Measurements from ENCODE around the gene SYAP1. TPM values are rescaled to one million over a fixed set of nuclear protein-coding genes. Genes with fewer than 3 reads are reported as not detected.
A peak's percentile ranks its signal among the peaks of the same experiment; 100 is the strongest.
"Not testable (repeated sequence)": the region's sequence is repeated elsewhere in the genome, so short reads cannot be mapped to it uniquely, and the experiment has no call there.

Gene SYAP1
- total RNA-seq, 1 donor from 2014 or later: 12.0 TPM

- no peaks in the 10 kb centered on the region for H3K4me1 ChIP-seq (ENCODE audit: control insufficient read depth in 3 of 3, insufficient read depth in 3 of 3, low read length in 3 of 3)
- no peaks in the 10 kb centered on the region for H3K27me3 ChIP-seq (ENCODE audit: control insufficient read depth in 3 of 3, insufficient read depth in 3 of 3, low read length in 3 of 3)
- peaks cover 0 to under 1% (median 0%) of the 10 kb centered on the region in 3 donors for H3K36me3 ChIP-seq (ENCODE audit: control insufficient read depth in 3 of 3, insufficient read depth in 3 of 3, low read length in 3 of 3)
- H3K27ac ChIP-seq (ENCODE audit: low read depth, low read length): no peak overlapping the region
- H3K4me3 ChIP-seq (ENCODE audit: low read length in 3 of 3): no peak overlapping the region
- no peaks in the 10 kb centered on the region for H3K9me3 ChIP-seq (ENCODE audit: control insufficient read depth in 3 of 3, low read length in 3 of 3)
- no peak overlapping the region for H3K9ac ChIP-seq (ENCODE audit: low read depth in 1 of 3, low read length in 3 of 3)
Measured at GRCh38 chrX:16702700-16703599, 16.5 kb upstream of the SYAP1 start.

DNA sequence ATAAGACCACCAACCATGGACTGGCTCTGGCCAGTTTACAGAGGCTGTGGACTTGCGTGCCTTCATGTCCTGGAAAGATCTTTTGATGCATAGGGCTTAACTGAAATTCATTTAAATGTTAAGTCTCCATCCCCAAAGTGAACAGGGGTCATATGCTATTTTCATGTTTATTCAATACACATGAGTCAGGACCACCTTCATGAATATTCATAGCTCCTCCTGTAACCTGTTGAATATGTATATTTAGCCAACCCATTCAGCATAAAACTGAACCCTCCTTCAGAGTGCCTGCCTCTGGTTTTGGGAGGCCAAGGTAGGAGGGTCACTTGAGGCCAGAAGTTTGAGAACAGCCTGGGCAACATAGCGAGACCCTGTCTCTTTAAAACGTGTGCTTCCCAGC, 14.0 kb upstream of the SYAP1 start:
- no peaks in the 10 kb centered on the region for H3K27me3 ChIP-seq (ENCODE audit: control insufficient read depth in 3 of 3, insufficient read depth in 3 of 3, low read length in 3 of 3)
- no peak overlapping the region for H3K9ac ChIP-seq (ENCODE audit: low read depth in 1 of 3, low read length in 3 of 3)
- H3K27ac ChIP-seq (ENCODE audit: low read depth, low read length): no peak overlapping the region
- H3K36me3 ChIP-seq (ENCODE audit: control insufficient read depth in 3 of 3, insufficient read depth in 3 of 3, low read length in 3 of 3): no peaks in the 10 kb centered on the region
- no peak overlapping the region for H3K4me3 ChIP-seq (ENCODE audit: low read length in 3 of 3)
- H3K4me1 ChIP-seq (ENCODE audit: control insufficient read depth in 3 of 3, insufficient read depth in 3 of 3, low read length in 3 of 3): no peaks in the 10 kb centered on the region
- H3K9me3 ChIP-seq (ENCODE audit: control insufficient read depth in 3 of 3, low read length in 3 of 3): no peaks in the 10 kb centered on the region

DNA sequence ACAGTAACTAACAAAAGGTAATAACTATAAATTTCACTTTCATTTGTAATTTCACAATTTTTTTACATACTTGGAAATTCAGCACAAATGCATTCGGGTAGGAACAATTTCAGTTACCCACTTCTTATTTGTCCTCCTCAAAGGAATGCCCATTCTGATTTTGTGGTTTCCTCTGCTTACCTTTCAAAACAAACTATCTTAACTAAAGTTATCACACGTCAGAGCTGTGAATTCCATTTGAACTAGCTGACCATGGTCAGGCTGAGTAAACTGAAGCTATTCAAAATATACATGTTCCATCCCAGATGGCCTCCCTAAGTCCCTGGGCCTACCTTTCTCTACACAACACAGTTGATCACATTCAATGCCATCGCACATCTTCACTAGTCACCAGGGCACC, 11.4 kb upstream of the SYAP1 start:
- Histone ChIP-seq H3K4me3 (ENCODE audit: low read length in 3 of 3) (no peak overlapping the region), H3K9ac (ENCODE audit: low read depth in 1 of 3, low read length in 3 of 3) (no peak overlapping the region), H3K27me3 (ENCODE audit: control insufficient read depth in 3 of 3, insufficient read depth in 3 of 3, low read length in 3 of 3) (peaks cover 0 to 5% (median 0%) of the 10 kb centered on the region in 3 donors), H3K9me3 (ENCODE audit: control insufficient read depth in 3 of 3, low read length in 3 of 3) (no peaks in the 10 kb centered on the region), H3K4me1 (ENCODE audit: control insufficient read depth in 3 of 3, insufficient read depth in 3 of 3, low read length in 3 of 3) (peaks cover 0 to 4% (median 3%) of the 10 kb centered on the region in 3 donors), H3K36me3 (ENCODE audit: control insufficient read depth in 3 of 3, insufficient read depth in 3 of 3, low read length in 3 of 3) (no peaks in the 10 kb centered on the region), H3K27ac (ENCODE audit: low read depth, low read length) (no peak overlapping the region)

DNA sequence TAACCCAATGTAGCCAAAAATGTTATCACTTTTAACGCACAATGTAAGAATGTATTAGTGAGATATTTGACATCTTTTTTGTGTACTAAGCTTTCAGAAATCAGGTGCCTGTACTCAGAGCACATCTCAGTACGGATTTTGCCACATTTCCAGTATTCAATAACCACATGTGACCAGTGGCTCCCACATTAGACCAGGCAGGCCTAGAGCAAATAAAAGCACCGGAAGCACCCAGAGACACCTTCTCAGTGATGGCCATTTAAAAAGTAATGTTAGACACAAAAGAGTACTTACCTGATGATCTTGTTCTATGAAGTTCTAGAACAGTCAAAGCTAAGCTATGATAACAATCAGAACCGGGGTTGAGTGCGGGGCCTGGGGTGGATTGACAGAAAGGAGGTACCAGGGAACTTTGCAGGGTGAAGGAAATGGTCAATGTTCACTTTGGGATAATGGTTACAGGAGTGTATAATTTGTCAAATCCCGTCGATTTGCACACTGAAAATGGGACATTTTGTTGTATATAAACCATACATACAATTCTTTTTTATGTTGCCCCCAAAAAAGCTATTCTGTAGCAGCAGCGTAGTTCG, 8.1 kb upstream of the SYAP1 start:
- Histone ChIP-seq H3K4me1 (ENCODE audit: control insufficient read depth in 3 of 3, insufficient read depth in 3 of 3, low read length in 3 of 3) (peaks cover 0 to 4% (median 3%) of the 10 kb centered on the region in 3 donors), H3K36me3 (ENCODE audit: control insufficient read depth in 3 of 3, insufficient read depth in 3 of 3, low read length in 3 of 3) (no peaks in the 10 kb centered on the region), H3K27ac (ENCODE audit: low read depth, low read length) (peak overlapping the region; percentile 51), H3K9me3 (ENCODE audit: control insufficient read depth in 3 of 3, low read length in 3 of 3) (no peaks in the 10 kb centered on the region), H3K27me3 (ENCODE audit: control insufficient read depth in 3 of 3, insufficient read depth in 3 of 3, low read length in 3 of 3) (peaks cover 0 to 13% (median 0%) of the 10 kb centered on the region in 3 donors), H3K9ac (ENCODE audit: low read depth in 1 of 3, low read length in 3 of 3) (peak overlapping the region; percentile 80 to 86 (median 85)), H3K4me3 (ENCODE audit: low read length in 3 of 3) (peak overlapping the region; percentile 63 to 81 (median 79))

DNA sequence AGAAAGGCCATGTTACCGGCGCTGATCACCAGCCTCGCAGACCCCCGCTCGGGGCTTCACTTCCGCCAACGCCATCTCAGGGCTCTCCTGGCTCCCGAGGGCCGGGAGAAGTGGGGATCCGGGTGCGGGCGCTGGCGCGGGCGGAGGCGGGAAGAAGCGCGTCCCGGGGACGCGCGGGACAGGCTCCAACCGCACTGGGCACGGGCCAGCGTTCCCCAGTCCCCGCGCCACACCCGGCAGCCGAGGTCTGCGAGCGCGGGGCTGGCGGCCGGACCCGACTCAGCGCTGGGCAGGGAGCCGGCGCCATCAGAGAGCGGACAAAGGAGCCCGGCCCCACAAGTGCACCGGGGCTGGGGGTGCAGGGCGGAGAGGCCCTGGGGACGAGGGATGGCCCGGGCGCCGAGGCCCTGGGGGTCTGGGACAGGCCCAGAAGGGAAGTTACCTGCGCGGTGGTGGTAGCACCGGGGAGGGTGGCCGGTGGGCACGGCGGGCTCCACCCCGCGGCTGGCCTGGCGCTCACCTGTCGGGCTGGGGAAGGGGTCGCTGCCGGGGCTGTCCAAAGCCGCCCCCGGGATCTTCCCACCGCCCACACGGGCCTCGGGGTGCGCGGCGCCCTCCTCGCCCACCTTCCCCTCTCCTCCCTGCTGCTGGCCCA, 7.4 kb upstream of the SYAP1 start:
- Histone ChIP-seq H3K4me3 (ENCODE audit: low read length in 3 of 3) (peak overlapping the region; percentile 79 to 85 (median 81)), H3K9me3 (ENCODE audit: control insufficient read depth in 3 of 3, low read length in 3 of 3) (no peaks in the 10 kb centered on the region), H3K27ac (ENCODE audit: low read depth, low read length) (peak overlapping the region; percentile 51), H3K4me1 (ENCODE audit: control insufficient read depth in 3 of 3, insufficient read depth in 3 of 3, low read length in 3 of 3) (peaks cover 0 to 4% (median 3%) of the 10 kb centered on the region in 3 donors), H3K9ac (ENCODE audit: low read depth in 1 of 3, low read length in 3 of 3) (peak overlapping the region; percentile 80 to 86 (median 85)), H3K27me3 (ENCODE audit: control insufficient read depth in 3 of 3, insufficient read depth in 3 of 3, low read length in 3 of 3) (peaks cover 0 to 13% (median 0%) of the 10 kb centered on the region in 3 donors), H3K36me3 (ENCODE audit: control insufficient read depth in 3 of 3, insufficient read depth in 3 of 3, low read length in 3 of 3) (no peaks in the 10 kb centered on the region)

- Histone ChIP-seq H3K9ac (ENCODE audit: low read depth in 1 of 3, low read length in 3 of 3) (peak within 1 kb of the TSS; percentile 80 to 86 (median 85)), H3K36me3 (ENCODE audit: control insufficient read depth in 3 of 3, insufficient read depth in 3 of 3, low read length in 3 of 3) (no peaks in the 10 kb centered on the region), H3K27ac (ENCODE audit: low read depth, low read length) (peak within 1 kb of the TSS; percentile 51), H3K27me3 (ENCODE audit: control insufficient read depth in 3 of 3, insufficient read depth in 3 of 3, low read length in 3 of 3) (peaks cover 0 to 13% (median 0%) of the 10 kb centered on the region in 3 donors), H3K4me1 (ENCODE audit: control insufficient read depth in 3 of 3, insufficient read depth in 3 of 3, low read length in 3 of 3) (peaks cover 0 to 4% (median 3%) of the 10 kb centered on the region in 3 donors), H3K9me3 (ENCODE audit: control insufficient read depth in 3 of 3, low read length in 3 of 3) (no peaks in the 10 kb centered on the region), H3K4me3 (ENCODE audit: low read length in 3 of 3) (peak within 1 kb of the TSS; percentile 79 to 85 (median 81))
Measured at GRCh38 chrX:16712548-16713155, 6.8 kb upstream of the SYAP1 start, which contains the start of gene CTPS2. Gene CTPS2 (minus strand): TSS chrX:16712669. CDS start chrX:16702902, 9,767 bp downstream.

DNA sequence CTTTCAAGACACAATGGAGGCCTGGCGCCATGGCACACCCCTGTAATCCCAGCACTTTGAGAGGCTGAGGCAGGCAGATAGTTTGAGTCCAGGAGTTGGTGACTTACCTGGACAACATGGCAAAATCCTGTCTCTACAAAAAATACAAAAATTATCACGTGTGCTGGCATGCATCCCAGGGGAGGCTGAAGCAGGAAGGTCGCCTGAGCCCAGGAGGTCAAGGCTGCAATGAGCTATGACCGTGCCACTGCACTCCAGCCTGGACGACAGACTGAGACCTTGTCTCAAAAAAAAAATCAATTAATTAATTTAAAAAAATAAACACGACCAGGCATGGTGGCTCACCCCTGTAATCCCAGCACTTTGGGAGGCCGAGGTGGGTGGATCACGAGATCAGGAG, 4.9 kb upstream of the SYAP1 start:
- no peak overlapping the region for H3K4me3 ChIP-seq (ENCODE audit: low read length in 3 of 3)
- no peaks in the 10 kb centered on the region for H3K9me3 ChIP-seq (ENCODE audit: control insufficient read depth in 3 of 3, low read length in 3 of 3)

GRCh38 chrX:16715638-16716037, 3.8 kb upstream of the SYAP1 start:
- H3K36me3 ChIP-seq (ENCODE audit: control insufficient read depth in 3 of 3, insufficient read depth in 3 of 3, low read length in 3 of 3); H3K9ac ChIP-seq (ENCODE audit: low read depth in 1 of 3, low read length in 3 of 3); H3K4me3 ChIP-seq (ENCODE audit: low read length in 3 of 3); H3K27ac ChIP-seq (ENCODE audit: low read depth, low read length); H3K9me3 ChIP-seq (ENCODE audit: control insufficient read depth in 3 of 3, low read length in 3 of 3): not testable (repeated sequence)
- H3K4me1 ChIP-seq (ENCODE audit: control insufficient read depth in 3 of 3, insufficient read depth in 3 of 3, low read length in 3 of 3): peaks cover 0 to 11% (median 3%) of the 10 kb centered on the region in 3 donors
- peaks cover 0 to 13% (median 0%) of the 10 kb centered on the region in 3 donors for H3K27me3 ChIP-seq (ENCODE audit: control insufficient read depth in 3 of 3, insufficient read depth in 3 of 3, low read length in 3 of 3)

More for the DNA sequence above, 4.9 kb upstream of the SYAP1 start:
- no peak overlapping the region for H3K9ac ChIP-seq (ENCODE audit: low read depth in 1 of 3, low read length in 3 of 3)
- H3K4me1 ChIP-seq (ENCODE audit: control insufficient read depth in 3 of 3, insufficient read depth in 3 of 3, low read length in 3 of 3): peaks cover 0 to 4% (median 3%) of the 10 kb centered on the region in 3 donors
- H3K27ac ChIP-seq (ENCODE audit: low read depth, low read length): no peak overlapping the region
- H3K27me3 ChIP-seq (ENCODE audit: control insufficient read depth in 3 of 3, insufficient read depth in 3 of 3, low read length in 3 of 3): peaks cover 0 to 13% (median 0%) of the 10 kb centered on the region in 3 donors
- H3K36me3 ChIP-seq (ENCODE audit: control insufficient read depth in 3 of 3, insufficient read depth in 3 of 3, low read length in 3 of 3): no peaks in the 10 kb centered on the region

- H3K9me3 ChIP-seq (ENCODE audit: control insufficient read depth in 3 of 3, low read length in 3 of 3); H3K4me3 ChIP-seq (ENCODE audit: low read length in 3 of 3); H3K36me3 ChIP-seq (ENCODE audit: control insufficient read depth in 3 of 3, insufficient read depth in 3 of 3, low read length in 3 of 3); H3K27ac ChIP-seq (ENCODE audit: low read depth, low read length); H3K9ac ChIP-seq (ENCODE audit: low read depth in 1 of 3, low read length in 3 of 3): not testable (repeated sequence)
- Histone ChIP-seq H3K4me1 (ENCODE audit: control insufficient read depth in 3 of 3, insufficient read depth in 3 of 3, low read length in 3 of 3) (peaks cover 0 to 18% (median 1%) of the 10 kb centered on the region in 3 donors), H3K27me3 (ENCODE audit: control insufficient read depth in 3 of 3, insufficient read depth in 3 of 3, low read length in 3 of 3) (peaks cover 0 to 13% (median 0%) of the 10 kb centered on the region in 3 donors)
Measured at GRCh38 chrX:16716451-16716850, 3.0 kb upstream of the SYAP1 start.

Measured in skeletal muscle tissue (tissue), 4 donors.